Astrocyte (in vitro differentiated cells and primary cell): Measurements from ENCODE around the gene ZBTB9. TPM values are rescaled to one million over a fixed set of nuclear protein-coding genes. Genes with fewer than 3 reads are reported as not detected.
A peak's percentile ranks its signal among the peaks of the same experiment; 100 is the strongest.

Source experiments
- DNase-seq: peaks from one replicate; pipeline ENCODE4 v3.0.0-alpha.2; 2010; ENCODE audit warnings: low read depth
- FAIRE-seq: peaks from 2 replicates; lab custom pipeline; 2011; peaks lifted over from hg19 to GRCh38; lab: Jason Lieb, UNC
- H2AFZ ChIP-seq: 2 replicates; pipeline ENCODE4 v1.6.0; 2012; ENCODE audit warnings: low read depth, low read length, inconsistent platforms
- H3K27ac ChIP-seq: 2 replicates; pipeline ENCODE4 v1.5.1; 2011; ENCODE audit warnings: low read depth, low read length, inconsistent platforms
- H3K27me3 ChIP-seq: 2 replicates; pipeline ENCODE4 v1.6.0; 2011; ENCODE audit warnings: low read length, inconsistent platforms; ENCODE audit not compliant: insufficient read depth
- H3K36me3 ChIP-seq: 2 replicates; pipeline ENCODE4 v1.5.1; 2011; ENCODE audit warnings: low read length, inconsistent platforms; ENCODE audit not compliant: insufficient read depth
- H3K4me1 ChIP-seq: 2 replicates; pipeline ENCODE4 v1.5.1; 2011; ENCODE audit warnings: low read length, inconsistent platforms; ENCODE audit not compliant: insufficient read depth
- H3K4me2 ChIP-seq: 2 replicates; pipeline ENCODE4 v1.6.0; 2012; ENCODE audit warnings: low read length, inconsistent platforms
- H3K4me3 ChIP-seq: 2 replicates; pipeline ENCODE4 v1.5.1; 2011; ENCODE audit warnings: low read depth, mild to moderate bottlenecking, low read length, inconsistent platforms; ENCODE audit not compliant: insufficient read depth
- H3K79me2 ChIP-seq: 2 replicates; pipeline ENCODE4 v1.6.0; 2012; ENCODE audit warnings: mild to moderate bottlenecking, low read length, inconsistent platforms; ENCODE audit not compliant: insufficient read depth
- H3K9ac ChIP-seq: 2 replicates; pipeline ENCODE4 v1.6.0; 2012; ENCODE audit warnings: mild to moderate bottlenecking, low read length, inconsistent platforms
- H3K9me3 ChIP-seq: 2 replicates; pipeline ENCODE4 v1.5.1; 2012; ENCODE audit warnings: low read depth, mild to moderate bottlenecking, low read length, inconsistent platforms; ENCODE audit not compliant: insufficient read depth
- H4K20me1 ChIP-seq: 2 replicates; pipeline ENCODE4 v1.6.0; 2012; ENCODE audit warnings: low read length, inconsistent platforms; ENCODE audit not compliant: insufficient read depth
- H3K27ac Mint-ChIP-seq: one replicate; pipeline ENCODE4 v1.8.0; 2021; ENCODE audit warnings: mild to moderate bottlenecking, mixed read lengths; ENCODE audit not compliant: unreplicated experiment
- H3K27me3 Mint-ChIP-seq: one replicate; pipeline ENCODE4 v1.8.0; 2021; ENCODE audit warnings: low read depth, mixed read lengths; ENCODE audit not compliant: unreplicated experiment
- H3K36me3 Mint-ChIP-seq: one replicate; pipeline ENCODE4 v1.8.0; 2021; ENCODE audit warnings: low read depth, mixed read lengths; ENCODE audit not compliant: unreplicated experiment
- H3K4me1 Mint-ChIP-seq: one replicate; pipeline ENCODE4 v1.8.0; 2021; ENCODE audit warnings: low read depth, mixed read lengths; ENCODE audit not compliant: unreplicated experiment
- H3K4me3 Mint-ChIP-seq: one replicate; pipeline ENCODE4 v1.8.0; 2021; ENCODE audit warnings: mild to moderate bottlenecking, moderate library complexity, mixed read lengths; ENCODE audit not compliant: unreplicated experiment
- H3K9me3 Mint-ChIP-seq: one replicate; pipeline ENCODE4 v1.8.0; 2021; ENCODE audit warnings: mild to moderate bottlenecking, mixed read lengths; ENCODE audit not compliant: unreplicated experiment
- CTCF ChIP-seq: IDR thresholded peaks from 2 replicates; pipeline ENCODE4 v1.5.1; 2011; ENCODE audit warnings: low read depth, mild to moderate bottlenecking, inconsistent platforms, low read length, moderate library complexity; ENCODE audit not compliant: insufficient read depth
- EZH2 ChIP-seq: IDR thresholded peaks from 2 replicates; pipeline ENCODE4 v1.6.1; 2012; ENCODE audit warnings: mild to moderate bottlenecking, low read length, inconsistent platforms; ENCODE audit not compliant: insufficient read depth
- total RNA-seq: library from RNA; stranded (reverse); gene quantifications from 2 replicates; pipeline ENCODE4 v1.2.1, GENCODE V29; 2021

ZBTB9 gene
- total RNA-seq, 1 donor from 2014 or later: 10.4 TPM

GRCh38 chr6:33413241-33414120 is 40.9 kb upstream of the ZBTB9 start:
- H3K36me3 ChIP-seq: peaks cover 8% of the 10 kb centered on the region
- H3K27me3 Mint-ChIP-seq: no peaks in the 10 kb centered on the region
- peaks cover 48% of the 10 kb centered on the region for H4K20me1 ChIP-seq
- FAIRE-seq (no peak), DNase-seq (no peak)
- no peak overlapping the region for H2AFZ ChIP-seq
- peaks cover 11% of the 10 kb centered on the region for H3K36me3 Mint-ChIP-seq
- H3K9me3 ChIP-seq: no peaks in the 10 kb centered on the region
- no peak overlapping the region for H3K4me2 ChIP-seq
- H3K4me1 Mint-ChIP-seq: peaks cover 22% of the 10 kb centered on the region
- no peak overlapping the region for H3K9ac ChIP-seq
- H3K79me2 ChIP-seq: peaks cover 50% of the 10 kb centered on the region
- H3K27ac ChIP-seq: no peak overlapping the region
- H3K27me3 ChIP-seq: no peaks in the 10 kb centered on the region
- H3K9me3 Mint-ChIP-seq: no peaks in the 10 kb centered on the region
- H3K4me3 Mint-ChIP-seq: peak overlapping the region; percentile 74
- no peak overlapping the region for H3K4me3 ChIP-seq
- H3K4me1 ChIP-seq: peaks cover 19% of the 10 kb centered on the region
- no peak for TF ChIP-seq EZH2
- TF ChIP-seq CTCF: no peak
- H3K27ac Mint-ChIP-seq: peak overlapping the region; percentile 48

- peak overlapping the region; percentile 5 for H3K27ac Mint-ChIP-seq
- Histone ChIP-seq H4K20me1 (peaks cover 48% of the 10 kb centered on the region), H3K27me3 (no peaks in the 10 kb centered on the region), H3K79me2 (peaks cover 50% of the 10 kb centered on the region), H3K4me3 (no peak overlapping the region), H3K9ac (no peak overlapping the region), H3K4me1 (peaks cover 31% of the 10 kb centered on the region), H3K27ac (no peak overlapping the region), H3K4me2 (peak overlapping the region; percentile 97), H3K36me3 (peaks cover 8% of the 10 kb centered on the region), H3K9me3 (no peaks in the 10 kb centered on the region), H2AFZ (no peak overlapping the region)
- no peaks in the 10 kb centered on the region for H3K27me3 Mint-ChIP-seq
- peaks cover 11% of the 10 kb centered on the region for H3K36me3 Mint-ChIP-seq
- no peak for FAIRE-seq
- TF ChIP-seq EZH2 (no peak), CTCF (peak; percentile 21)
- peaks cover 33% of the 10 kb centered on the region for H3K4me1 Mint-ChIP-seq
- H3K9me3 Mint-ChIP-seq: no peaks in the 10 kb centered on the region
- peak overlapping the region; percentile 98 for H3K4me3 Mint-ChIP-seq
- DNase-seq: no peak
These were observed 39.6 kb upstream of the ZBTB9 start for GRCh38 chr6:33414592-33415271.
